LNCaP clone FGC (cell line): Measurements from ENCODE around the gene TSC22D1.

Experiments
- DNase-seq: peaks from one replicate; pipeline ENCODE4 v3.0.0-alpha.2; 2011; ENCODE audit warnings: low read depth
- H3K4me3 ChIP-seq: 2 replicates; pipeline ENCODE4 v1.5.1; 2011; ENCODE audit warnings: mild to moderate bottlenecking, low read depth, low read length, control low read depth
- TF ChIP-seq, protein P1 (sequence below): IDR thresholded peaks from 2 replicates; pipeline ENCODE4 v1.5.1; 2012; ENCODE audit warnings: mild to moderate bottlenecking; ENCODE audit not compliant: control insufficient read depth, insufficient read depth; ENCODE audit errors: extremely low read depth

Gene TSC22D1

DNA sequence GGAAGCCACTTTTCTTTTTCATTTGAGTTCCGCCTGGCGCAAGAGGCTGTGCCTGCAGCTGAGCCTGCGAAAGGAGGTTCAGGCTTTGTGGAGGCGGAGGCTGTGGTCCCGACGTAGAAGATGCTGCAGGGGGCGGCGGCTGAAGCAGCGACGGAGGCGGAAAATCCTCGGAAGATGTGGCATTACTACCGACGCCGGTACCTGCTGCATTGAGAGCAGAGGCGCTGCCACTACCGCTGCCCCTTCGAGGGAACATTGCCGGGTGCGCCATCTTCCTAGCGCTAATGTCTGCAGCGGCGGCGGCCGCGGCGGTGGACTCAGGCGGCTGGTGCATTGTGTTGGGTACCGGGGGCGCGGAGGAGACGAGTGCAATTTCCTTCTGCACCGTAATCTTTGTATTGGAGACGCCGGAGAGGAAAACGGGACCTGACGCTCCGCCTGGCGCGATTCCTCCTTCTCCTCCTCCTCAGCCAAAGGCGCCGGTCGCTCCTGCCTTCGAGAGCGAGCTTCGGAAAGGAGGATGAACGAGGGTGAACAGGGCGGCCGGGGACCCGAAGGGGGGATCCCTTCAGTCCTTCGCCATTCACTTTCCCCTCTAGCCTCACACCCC is at the start of gene TSC22D1:
Gene TSC22D1, minus strand, starts transcription at position 590 of the 610 bp plus-strand sequence. Its CDS starts 256 bp downstream, at position 334.
- peak within 1 kb of the TSS; percentile 76 for H3K4me3 ChIP-seq
- TF ChIP-seq, protein P1, sequence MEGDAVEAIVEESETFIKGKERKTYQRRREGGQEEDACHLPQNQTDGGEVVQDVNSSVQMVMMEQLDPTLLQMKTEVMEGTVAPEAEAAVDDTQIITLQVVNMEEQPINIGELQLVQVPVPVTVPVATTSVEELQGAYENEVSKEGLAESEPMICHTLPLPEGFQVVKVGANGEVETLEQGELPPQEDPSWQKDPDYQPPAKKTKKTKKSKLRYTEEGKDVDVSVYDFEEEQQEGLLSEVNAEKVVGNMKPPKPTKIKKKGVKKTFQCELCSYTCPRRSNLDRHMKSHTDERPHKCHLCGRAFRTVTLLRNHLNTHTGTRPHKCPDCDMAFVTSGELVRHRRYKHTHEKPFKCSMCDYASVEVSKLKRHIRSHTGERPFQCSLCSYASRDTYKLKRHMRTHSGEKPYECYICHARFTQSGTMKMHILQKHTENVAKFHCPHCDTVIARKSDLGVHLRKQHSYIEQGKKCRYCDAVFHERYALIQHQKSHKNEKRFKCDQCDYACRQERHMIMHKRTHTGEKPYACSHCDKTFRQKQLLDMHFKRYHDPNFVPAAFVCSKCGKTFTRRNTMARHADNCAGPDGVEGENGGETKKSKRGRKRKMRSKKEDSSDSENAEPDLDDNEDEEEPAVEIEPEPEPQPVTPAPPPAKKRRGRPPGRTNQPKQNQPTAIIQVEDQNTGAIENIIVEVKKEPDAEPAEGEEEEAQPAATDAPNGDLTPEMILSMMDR, result no peak
- no peak for DNase-seq

DNA sequence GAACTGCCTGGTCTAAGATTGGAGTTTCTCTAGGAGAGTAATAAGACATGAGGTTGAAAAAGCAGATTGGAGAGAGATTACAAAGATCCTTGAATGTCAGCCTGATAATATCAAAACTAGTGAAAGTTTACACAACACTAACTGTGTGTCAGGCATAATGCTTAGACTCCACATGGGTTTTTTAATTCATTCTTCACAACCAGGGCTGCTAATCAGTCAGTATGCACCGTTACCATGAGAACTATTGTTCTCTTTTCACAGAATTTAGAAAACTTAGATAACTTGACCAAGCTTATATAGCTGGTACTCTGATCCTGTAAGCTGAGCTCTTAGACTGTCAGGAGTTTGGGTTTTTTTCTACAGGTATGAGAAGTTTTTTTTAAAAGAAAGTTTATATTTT is 46.6 kb upstream of the TSC22D1 start:
- no peak for DNase-seq
- no peak overlapping the region for H3K4me3 ChIP-seq
- TF ChIP-seq, protein P1, result no peak

DNA sequence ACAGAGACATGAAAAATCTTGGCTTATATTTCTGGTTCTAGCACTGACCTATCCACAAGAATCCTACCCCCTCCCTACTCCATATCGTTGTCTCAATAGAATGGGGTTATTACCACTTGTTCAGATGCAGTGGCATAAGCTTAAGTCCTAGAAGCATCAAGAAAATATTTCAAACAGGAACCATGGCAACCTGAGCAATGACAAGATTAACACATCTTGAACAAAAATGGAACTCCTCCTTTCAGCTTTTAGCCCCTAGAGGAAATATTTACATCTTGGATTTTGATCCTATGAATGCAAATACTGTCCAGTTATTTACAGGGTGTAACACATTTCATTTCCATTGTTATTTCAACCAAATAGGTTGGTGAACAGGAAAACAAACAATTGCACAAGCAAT is 46.1 kb upstream of the TSC22D1 start:
- TF ChIP-seq, protein P1, result no peak
- no peak for DNase-seq
- no peak overlapping the region for H3K4me3 ChIP-seq

DNA sequence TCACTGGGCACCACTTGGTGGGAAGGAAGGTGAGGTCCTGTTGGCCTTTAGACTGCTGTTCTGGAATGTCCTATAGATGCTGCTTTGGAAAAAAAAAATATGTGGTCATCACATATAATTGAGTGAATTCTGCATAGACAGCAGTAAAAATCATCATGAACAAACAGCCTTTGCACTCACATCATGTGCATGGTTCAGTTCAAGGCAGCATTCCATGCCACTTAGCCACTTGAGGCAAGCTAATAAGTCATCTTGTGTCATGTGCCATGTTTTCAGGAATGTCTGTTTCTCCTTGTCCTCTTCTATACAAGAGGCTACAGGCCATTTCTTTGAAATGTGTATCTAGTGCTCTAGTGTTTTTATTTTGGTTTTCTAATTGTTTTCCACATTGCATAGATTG is 43.9 kb upstream of the TSC22D1 start:
- TF ChIP-seq, protein P1, result no peak
- H3K4me3 ChIP-seq, result no peak overlapping the region
- DNase-seq, result no peak

- TF ChIP-seq, protein P1, result no peak
- DNase-seq, result no peak
- H3K4me3 ChIP-seq, result no peak overlapping the region
Measured at GRCh38 chr13:44619651-44620050, 43.5 kb upstream of the TSC22D1 start.

- TF ChIP-seq, protein P1, result no peak
- DNase-seq, result no peak
- no peak overlapping the region for H3K4me3 ChIP-seq
Measured at GRCh38 chr13:44618326-44618725, 42.2 kb upstream of the TSC22D1 start.

- DNase-seq, result no peak
- TF ChIP-seq, protein P1, result no peak
- H3K4me3 ChIP-seq, result no peak overlapping the region
Measured at GRCh38 chr13:44617648-44618047, 41.5 kb upstream of the TSC22D1 start.
